ENCODE data around the gene SYNGR3. TPM values are rescaled to one million over a fixed set of nuclear protein-coding genes. Genes with fewer than 3 reads are reported as not detected.

SYNGR3 gene
- total RNA-seq, 1 experiment from 2014 or later = 21.8 TPM

DNA sequence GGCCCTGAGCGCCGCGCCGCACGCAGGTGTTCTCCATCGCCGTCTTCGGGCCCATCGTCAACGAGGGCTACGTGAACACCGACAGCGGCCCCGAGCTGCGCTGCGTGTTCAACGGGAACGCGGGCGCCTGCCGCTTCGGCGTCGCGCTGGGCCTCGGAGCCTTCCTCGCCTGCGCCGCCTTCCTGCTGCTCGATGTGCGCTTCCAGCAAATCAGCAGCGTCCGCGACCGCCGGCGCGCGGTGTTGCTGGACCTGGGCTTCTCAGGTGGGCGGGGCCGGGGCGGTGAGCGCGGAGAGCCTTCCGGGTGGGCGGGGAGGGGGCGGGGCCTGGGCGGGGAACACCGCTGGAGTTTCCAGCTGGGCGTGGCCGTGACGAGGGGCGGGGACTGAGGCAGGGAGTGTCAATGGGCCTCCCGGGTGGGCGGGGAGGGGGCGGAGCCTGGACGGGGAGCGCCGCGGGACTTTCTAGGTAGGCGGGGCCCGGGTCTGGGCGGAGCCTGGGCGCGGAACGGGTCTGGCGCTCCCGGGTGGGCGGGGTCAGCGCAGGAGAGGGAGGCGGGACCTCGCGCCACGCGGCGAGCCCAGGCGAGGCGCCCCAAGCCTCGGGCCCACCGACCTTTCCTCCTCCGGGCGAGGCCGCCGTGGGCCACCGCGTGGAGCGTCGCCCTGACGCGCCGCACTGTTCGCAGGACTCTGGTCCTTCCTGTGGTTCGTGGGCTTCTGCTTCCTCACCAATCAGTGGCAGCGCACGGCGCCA lies 2.4 kb downstream of the SYNGR3 start:
- no peak for DNase-seq (ENCODE audit: low spot score)

- no peak for DNase-seq (ENCODE audit: low spot score)
Observed at GRCh38 chr16:1992704-1993317, 3.0 kb downstream of the SYNGR3 start.

DNA sequence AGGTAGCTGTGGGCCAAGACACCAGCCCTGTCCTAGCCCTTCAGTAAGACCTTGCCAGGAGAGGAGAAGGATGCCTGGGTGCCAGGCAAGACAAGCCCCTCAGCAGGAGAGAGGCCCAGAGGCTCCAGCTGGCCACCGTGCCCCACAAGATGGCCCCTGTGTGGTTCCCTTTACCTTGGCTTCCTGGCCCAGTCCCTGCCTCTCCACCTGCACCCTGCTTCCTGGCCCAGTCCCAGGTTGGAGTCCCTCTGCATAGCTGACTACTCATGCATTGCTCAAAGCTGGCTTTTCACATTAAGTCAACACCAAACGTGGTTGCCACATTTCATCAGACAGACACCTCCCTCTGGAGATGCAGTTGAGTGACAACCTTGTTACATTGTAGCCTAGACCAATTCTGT lies 4.0 kb downstream of the SYNGR3 start:
- DNase-seq (ENCODE audit: low spot score) = no peak

- no peak for DNase-seq (ENCODE audit: low spot score)
Observed at GRCh38 chr16:1997494-1998359, 8.0 kb downstream of the SYNGR3 start.

GRCh38 chr16:1998360-1998835 lies 8.6 kb downstream of the SYNGR3 start:
- no peak for DNase-seq (ENCODE audit: low spot score)

DNA sequence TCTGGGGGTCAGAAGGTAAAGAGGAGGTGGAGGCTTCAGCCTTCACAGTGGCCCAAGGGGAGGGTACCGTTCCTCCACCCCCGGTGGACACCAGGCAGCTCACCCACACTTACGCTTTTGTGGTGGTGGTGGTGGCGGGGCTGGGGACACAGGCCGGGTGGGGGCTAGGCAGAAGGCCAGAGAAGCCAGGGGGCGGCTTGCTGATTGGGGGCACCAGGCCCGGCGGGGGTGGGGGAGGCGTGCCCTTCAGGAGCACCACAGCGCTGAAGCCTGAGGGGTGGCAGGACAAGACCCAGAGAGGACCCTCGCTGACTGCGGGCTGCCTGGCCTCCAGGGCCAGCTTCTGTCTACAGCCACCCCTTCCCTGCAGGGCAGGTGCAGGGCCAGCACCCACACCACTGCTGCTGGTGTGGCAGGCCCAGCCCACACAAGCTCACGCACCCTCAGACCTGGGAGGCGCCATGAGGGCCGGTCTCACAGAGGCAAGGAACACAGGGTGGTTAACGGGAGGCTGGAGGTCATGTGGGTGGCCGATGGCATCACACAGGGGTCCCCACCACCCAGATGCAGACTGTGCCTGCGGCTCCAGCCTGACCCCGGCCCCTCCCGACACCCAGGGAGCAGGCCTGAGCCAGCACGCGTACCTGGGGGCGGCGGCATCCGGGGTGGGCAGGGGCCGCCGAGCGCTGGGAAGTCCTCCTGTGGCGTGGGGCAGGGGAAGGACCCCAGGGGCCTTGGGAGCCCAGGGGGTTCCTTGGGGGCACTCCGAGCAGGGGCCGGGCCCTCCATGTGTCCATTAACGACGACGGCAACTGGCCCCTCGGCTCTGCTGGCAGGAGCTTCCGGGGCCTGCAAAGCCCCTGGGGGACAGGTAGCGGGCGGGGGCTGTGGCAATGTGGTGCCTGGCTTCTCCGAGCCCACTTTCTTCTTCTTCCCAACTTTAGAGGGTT lies 9.4 kb downstream of the SYNGR3 start:
- DNase-seq (ENCODE audit: low spot score) = no peak

DNA sequence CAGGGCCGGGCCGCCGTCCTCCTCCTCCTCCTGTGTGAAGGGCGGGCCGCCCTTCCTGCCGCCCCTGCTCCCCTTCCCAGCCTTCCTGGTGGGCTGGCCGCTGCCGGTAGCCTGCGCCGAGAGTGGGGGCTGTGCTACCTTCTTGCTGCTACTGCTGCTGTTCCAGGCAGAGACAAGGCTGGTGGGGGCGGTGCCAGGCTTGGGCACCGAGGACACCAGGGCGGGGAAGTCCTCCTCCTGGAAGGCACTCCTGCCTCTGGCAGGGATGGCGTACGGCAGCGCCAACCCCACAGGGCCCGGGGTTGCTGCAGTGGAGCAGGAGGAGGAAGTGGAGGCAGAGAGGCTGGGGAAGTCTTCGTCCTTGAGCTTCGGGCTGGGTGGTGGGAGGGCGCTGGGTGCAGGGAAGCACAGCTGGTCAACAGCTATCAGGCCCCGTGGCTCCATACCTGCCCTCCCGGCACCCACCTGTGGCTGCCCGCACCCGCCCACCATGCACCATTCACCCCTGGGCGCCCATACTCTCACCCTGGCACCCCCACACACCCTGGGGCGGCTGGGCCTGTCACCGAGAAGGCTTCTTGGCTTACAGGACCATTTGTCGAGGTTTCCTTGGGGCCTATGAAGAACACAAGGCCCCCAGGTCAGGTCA lies 10.2 kb downstream of the SYNGR3 start:
- no peak for DNase-seq (ENCODE audit: low spot score)

- DNase-seq (ENCODE audit: low spot score) = no peak
Observed at GRCh38 chr16:2001035-2001434, 11.3 kb downstream of the SYNGR3 start.

DNA sequence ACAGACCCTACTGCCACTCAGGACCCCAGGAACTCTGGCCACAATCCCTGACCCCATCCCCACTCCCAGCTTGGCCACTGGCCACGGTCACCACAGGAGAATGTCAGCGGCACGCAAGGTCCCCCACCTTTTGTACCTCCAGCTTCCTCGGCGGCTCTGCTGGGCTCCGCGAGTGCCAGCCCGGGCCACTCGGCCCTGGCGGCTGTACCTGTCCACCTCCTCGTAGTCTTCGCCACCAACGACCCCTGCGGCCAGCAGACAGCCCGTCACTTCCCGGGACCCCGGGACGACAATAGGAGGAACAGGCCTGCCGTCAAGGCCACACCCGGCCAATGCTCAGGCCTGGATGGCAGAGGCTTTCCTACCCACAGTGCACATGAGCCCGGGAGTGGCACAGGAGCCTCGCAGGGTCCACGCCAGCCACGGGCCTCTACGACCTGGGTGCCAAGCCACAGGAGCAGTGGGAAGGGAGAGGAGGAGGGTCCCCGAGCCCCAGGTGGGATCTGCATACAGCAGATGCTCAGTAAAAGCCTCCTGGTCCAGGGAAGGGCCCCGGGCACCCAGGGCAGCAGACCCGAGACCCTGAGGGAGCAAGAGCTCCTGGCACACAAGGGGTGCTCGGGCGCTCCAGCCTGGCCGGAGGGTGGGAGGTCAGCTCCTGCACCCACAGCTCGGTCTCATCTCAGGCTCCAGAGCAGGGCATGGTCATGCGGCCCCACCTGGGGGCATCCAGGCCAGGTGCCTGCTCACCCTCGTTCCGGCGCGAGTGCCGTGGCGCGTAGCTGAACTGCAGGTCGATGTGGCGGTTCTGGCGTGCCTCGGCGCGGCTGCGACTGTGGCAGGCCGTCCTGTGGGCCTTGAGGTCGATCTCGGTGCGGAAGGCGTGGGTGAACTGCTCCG lies 11.9 kb downstream of the SYNGR3 start:
- DNase-seq (ENCODE audit: low spot score) = no peak

DNA sequence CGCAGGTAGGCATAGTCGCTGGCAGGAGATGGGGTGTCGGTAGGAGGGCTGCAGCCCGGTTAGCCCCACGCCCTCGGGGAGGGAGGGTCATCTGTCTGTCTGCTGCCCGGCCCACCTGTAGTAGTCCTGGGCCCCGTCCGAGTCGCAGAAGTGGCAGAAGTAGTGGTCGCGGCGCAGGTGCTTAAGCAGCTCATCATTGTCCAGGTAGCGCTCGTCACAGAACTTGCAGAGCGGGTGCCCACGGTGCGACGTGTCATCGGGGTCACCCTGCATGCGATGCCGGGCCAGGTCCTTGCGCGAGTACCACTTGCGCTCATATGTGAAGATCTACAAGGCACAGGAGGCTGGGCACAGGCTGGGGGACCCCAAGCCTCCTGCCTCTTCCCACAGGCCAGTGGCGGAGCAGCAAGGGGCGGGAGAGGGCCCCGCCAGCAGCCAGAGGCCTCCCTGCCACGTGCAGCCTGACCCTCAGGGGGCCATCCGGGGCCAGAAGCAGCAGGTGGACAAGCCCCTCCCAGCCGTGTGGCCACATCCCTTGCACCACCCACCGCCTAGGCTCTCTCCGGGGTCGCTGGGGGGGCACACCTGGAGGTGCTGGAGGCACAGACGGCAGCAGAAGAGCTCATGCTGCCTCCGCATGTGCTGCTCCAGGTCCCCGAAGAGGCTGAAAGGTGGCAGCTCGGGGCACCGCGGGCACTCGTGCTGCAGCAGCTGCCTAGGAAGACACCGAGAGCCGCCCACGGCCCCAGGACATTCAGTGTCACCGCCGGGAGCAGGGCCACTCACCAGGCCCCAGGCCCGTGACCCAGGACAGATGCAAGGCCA lies 12.8 kb downstream of the SYNGR3 start:
- no peak for DNase-seq (ENCODE audit: low spot score)

- no peak for DNase-seq (ENCODE audit: low spot score)
Observed at GRCh38 chr16:2003231-2003826, 13.6 kb downstream of the SYNGR3 start.

GRCh38 chr16:2003827-2004641 lies 14.3 kb downstream of the SYNGR3 start:
- peak; percentile 86 for DNase-seq (ENCODE audit: low spot score)

- no peak for DNase-seq (ENCODE audit: low spot score)
Observed at GRCh38 chr16:2004795-2005517, 15.2 kb downstream of the SYNGR3 start.

DNA sequence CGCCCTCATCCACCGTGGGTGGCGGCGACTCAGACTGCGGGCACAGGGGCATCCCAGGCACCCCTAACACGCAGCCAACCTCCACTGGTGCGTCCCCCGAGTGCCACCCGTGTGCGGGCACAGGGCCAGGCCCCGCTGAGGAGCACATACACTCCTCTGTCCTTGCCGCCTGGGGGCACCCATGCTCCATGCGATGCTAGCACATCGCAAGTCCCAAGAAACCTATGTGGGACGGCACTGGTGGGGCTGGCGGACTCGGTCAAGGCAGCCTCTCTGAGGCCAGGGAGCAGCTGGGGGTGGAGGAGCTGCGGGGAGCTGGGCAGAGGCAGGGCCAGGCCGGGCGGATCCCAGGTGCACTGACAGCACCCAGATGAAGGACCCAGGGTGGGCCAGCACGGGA lies 15.9 kb downstream of the SYNGR3 start:
- DNase-seq (ENCODE audit: low spot score) = no peak

DNA sequence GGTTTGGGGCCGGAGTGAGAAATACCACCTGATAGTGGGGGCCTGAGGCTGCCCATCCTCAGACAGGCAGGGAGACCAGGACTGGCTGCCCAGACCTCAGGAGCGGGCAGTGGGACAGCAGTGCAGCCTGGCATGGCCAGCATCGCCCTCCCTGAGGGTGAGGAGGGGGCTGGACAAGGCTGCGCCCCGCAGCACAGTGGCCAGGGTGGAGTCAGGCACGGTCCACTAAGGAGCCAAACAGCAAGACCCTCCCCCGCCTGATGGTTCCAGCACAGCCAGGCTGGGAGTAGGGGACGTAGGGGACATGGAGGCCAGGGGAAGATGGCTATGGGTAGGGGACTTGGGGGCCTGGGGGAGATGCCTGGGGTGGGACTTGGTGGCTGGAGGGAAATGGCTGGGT lies 16.5 kb downstream of the SYNGR3 start:
- DNase-seq (ENCODE audit: low spot score) = no peak

GRCh38 chr16:2007081-2007836 lies 17.5 kb downstream of the SYNGR3 start:
- no peak for DNase-seq (ENCODE audit: low spot score)

All from A172 (cell line).